Ecto neural progenitor cell (in vitro differentiated cells): ENCODE results near the gene KCNC4.

Source experiments
- DNase-seq: peaks from one replicate; pipeline ENCODE4 v3.0.0-alpha.2; 2018; ENCODE audit warnings: low spot score

Gene KCNC4

DNA sequence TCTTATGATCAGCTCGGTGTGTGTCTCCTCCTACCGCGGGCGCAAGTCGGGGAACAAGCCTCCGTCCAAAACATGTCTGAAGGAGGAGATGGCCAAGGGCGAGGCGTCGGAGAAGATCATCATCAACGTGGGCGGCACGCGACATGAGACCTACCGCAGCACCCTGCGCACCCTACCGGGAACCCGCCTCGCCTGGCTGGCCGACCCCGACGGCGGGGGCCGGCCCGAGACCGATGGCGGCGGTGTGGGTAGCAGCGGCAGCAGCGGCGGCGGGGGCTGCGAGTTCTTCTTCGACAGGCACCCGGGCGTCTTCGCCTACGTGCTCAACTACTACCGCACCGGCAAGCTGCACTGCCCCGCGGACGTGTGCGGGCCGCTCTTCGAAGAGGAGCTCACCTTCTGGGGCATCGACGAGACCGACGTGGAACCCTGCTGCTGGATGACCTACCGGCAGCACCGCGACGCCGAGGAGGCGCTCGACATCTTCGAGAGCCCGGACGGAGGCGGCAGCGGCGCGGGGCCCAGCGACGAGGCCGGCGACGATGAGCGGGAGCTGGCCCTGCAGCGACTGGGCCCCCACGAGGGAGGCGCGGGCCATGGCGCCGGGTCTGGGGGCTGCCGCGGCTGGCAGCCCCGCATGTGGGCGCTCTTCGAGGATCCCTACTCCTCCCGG, 1.5 kb downstream of the KCNC4 start:
- DNase-seq = peak; percentile 71

GRCh38 chr1:110212169-110213142, 2.3 kb downstream of the KCNC4 start:
- DNase-seq = peak; percentile 58

- no peak for DNase-seq
Measured at GRCh38 chr1:110213143-110213540, 3.0 kb downstream of the KCNC4 start.

DNA sequence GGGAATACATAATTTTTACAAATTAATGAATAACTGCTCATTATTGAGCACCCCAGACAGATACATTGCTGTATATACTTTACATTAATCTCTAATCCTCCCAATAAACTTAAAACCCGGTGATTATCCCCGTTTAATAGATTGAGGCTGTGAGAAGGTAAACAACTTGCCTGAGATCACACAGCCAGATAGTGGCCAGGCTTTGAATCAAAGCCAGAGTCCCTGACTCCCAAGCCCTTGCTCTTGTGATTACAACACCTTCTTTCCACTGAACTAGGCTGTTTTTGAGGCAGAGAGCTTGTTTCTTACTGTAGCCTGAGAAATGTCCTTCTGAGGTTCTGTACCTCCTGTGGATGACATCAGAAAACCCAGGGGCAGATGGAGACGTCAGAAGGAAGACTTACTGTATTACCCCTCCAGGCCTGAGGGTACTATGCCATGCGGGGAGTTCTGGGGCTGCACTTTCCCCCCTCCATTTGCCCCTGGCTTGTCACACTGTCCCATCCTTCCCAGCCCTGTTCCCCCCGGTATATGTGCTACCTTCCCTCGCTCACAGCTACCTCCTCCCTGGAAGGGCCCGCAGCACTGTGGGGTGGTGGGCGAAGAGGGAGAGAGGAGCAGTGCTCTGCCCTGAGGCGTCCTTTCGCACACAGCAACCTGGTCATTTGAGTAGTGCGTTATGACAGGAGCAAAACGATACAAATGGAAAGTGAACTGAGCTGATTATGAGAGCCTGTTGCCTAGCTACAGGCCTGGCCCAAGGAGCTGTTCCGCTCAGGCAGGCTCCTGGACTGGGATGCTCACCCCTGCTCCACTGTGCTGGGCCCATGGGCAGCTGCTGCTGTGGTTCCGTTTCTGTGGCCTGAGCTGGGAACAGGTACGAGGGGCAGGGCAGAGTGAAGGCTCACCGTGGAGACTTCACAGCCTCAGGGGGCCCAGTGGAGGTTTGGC, 4.6 kb downstream of the KCNC4 start:
- no peak for DNase-seq

GRCh38 chr1:110215621-110216515, 5.8 kb downstream of the KCNC4 start:
- no peak for DNase-seq

GRCh38 chr1:110216844-110217444, 6.8 kb downstream of the KCNC4 start:
- DNase-seq = no peak

- DNase-seq = no peak
Measured at GRCh38 chr1:110218137-110218536, 8.0 kb downstream of the KCNC4 start.

GRCh38 chr1:110218739-110219138, 8.6 kb downstream of the KCNC4 start:
- DNase-seq = no peak

DNA sequence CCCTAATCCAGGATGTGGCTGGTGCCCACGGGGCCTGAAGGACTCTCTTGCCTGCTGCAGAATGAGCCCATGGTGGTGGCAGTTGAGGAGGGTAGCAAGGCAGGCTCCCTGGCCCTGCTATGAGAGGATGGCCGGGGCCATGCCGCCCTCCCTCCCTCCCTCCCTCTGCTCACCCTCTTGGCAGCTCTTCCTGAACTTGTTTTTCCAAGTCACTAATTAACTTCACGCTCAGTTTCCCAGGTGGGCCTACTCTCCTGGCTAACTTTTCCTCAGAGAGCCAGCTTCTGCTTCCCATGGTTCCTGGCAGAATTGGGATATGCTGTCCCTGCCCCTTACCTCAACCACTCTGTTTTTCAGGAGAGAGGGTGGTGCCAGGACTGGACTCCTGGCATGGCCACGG, 10.2 kb downstream of the KCNC4 start:
- no peak for DNase-seq

DNA sequence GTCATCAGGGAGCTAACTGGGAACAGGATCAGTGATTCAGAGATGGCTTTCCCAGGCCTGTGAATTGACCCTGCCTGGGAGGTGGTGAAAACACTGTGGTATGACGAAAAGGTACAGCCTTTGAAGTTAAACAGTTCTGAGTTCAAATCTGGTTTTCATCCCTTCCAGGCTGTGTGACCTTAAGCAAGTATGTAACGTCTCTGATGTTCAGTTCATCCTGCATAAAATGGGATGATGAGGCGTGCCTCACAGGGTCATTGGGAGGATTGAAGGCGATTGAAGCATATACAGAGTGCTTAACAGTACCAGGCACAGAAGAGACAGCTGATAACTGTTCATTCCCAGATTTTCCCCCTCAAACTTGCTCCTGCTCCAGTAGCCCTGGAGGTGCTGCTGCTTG, 11.0 kb downstream of the KCNC4 start:
- DNase-seq = no peak

GRCh38 chr1:110223127-110223526, 13.0 kb downstream of the KCNC4 start:
- no peak for DNase-seq

GRCh38 chr1:110223581-110223980, 13.5 kb downstream of the KCNC4 start:
- no peak for DNase-seq

- DNase-seq = no peak
Measured at GRCh38 chr1:110224240-110224995, 14.3 kb downstream of the KCNC4 start.

GRCh38 chr1:110225212-110225611, 15.1 kb downstream of the KCNC4 start:
- DNase-seq = no peak

- DNase-seq = no peak
Measured at GRCh38 chr1:110225756-110226404, 15.8 kb downstream of the KCNC4 start.

- no peak for DNase-seq
Measured at GRCh38 chr1:110227774-110228173, 17.7 kb downstream of the KCNC4 start.

DNA sequence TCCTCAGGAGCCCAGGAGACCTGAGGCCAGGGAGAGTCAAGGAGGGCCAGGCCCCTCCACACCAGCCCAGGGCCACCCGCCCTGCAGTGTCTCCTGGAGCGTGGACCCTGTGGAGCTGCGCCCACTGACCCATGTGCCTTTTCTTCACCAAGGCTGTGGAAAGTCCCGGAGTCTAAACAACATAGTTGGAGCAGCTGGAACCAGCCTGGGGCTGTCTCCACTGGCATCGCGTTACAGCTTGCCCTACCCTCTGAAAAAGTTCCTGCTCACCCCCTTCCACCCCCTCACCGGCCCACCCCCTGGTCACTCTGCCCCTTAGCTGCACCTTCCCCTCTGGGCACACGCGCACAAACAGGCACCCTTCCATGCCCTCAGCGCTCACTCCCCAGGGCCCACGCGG, 18.3 kb downstream of the KCNC4 start:
- DNase-seq = no peak

DNA sequence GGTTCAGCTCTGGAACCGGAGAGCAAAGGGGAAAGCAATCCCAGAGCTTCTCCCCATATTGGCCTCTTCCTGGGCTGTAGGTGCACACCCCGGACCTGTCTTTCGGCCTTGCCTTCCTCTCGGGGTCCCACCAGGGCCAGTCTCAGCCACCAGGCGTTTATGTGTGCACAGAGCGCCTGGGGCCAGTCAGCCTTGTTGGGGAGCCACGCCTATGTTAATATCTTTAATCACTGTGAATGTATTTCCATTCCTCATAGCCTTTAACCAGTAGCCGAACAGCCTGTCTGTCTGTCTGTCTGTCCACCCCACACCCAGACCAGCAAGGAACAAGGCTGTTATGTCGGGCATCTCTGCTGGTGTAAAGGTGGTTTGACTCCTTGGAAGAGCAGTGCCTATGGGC, 18.8 kb downstream of the KCNC4 start:
- no peak for DNase-seq

- DNase-seq = no peak
Measured at GRCh38 chr1:110229348-110230001, 19.4 kb downstream of the KCNC4 start.
